Stomach (tissue), 4 donors: ENCODE data around the gene TIPARP.

Source experiments
- POLR2A ChIP-seq, 4 donors: fragments of 450-650 bp; IDR thresholded peaks; one replicate each; pipeline ENCODE4 v1.6.1; 2016; ENCODE audit warnings: antibody characterized with exemption in 4 of 4, control low read depth in 2 of 4, mild to moderate bottlenecking in 1 of 4, moderate library complexity in 1 of 4
- POLR2AphosphoS5 ChIP-seq, 3 donors: sonication (generic); formaldehyde crosslinking; IDR thresholded peaks; one replicate each; pipeline ENCODE4 v1.6.1; 2016; ENCODE audit warnings: antibody characterized with exemption in 3 of 3
- TF ChIP-seq, protein P1 (sequence below), 7 experiments: fragments of 450-650 bp in 4 of 7; fragments of 200-600 bp in 3 of 7; sonication (generic) in 3 of 7; IDR thresholded peaks; one replicate each; pipeline ENCODE4 v1.5.1; 2016 to 2019; ENCODE audit warnings: antibody characterized with exemption in 7 of 7, control low read depth in 2 of 7, mild to moderate bottlenecking in 1 of 7

- TF ChIP-seq POLR2A (IDR thresholded peaks at IDR 0.05): no peak
- TF ChIP-seq, protein P1, sequence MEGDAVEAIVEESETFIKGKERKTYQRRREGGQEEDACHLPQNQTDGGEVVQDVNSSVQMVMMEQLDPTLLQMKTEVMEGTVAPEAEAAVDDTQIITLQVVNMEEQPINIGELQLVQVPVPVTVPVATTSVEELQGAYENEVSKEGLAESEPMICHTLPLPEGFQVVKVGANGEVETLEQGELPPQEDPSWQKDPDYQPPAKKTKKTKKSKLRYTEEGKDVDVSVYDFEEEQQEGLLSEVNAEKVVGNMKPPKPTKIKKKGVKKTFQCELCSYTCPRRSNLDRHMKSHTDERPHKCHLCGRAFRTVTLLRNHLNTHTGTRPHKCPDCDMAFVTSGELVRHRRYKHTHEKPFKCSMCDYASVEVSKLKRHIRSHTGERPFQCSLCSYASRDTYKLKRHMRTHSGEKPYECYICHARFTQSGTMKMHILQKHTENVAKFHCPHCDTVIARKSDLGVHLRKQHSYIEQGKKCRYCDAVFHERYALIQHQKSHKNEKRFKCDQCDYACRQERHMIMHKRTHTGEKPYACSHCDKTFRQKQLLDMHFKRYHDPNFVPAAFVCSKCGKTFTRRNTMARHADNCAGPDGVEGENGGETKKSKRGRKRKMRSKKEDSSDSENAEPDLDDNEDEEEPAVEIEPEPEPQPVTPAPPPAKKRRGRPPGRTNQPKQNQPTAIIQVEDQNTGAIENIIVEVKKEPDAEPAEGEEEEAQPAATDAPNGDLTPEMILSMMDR (IDR thresholded peaks at IDR 0.05): no peak
- peak in 1 of 3 donors; percentile 20 for TF ChIP-seq POLR2AphosphoS5 (IDR thresholded peaks at IDR 0.05)
These were observed 9.1 kb upstream of the TIPARP start for GRCh38 chr3:156665291-156665690.
